ENCODE results near the gene TXNRD2.

- TF ChIP-seq GATA2 (IDR thresholded peaks at IDR 0.05; ENCODE audit: low read depth, low read length) (no peak), GATA3 (IDR thresholded peaks at IDR 0.05; ENCODE audit: low read depth, low read length) (no peak)
Observed at GRCh38 chr22:19882446-19883381, 58.9 kb downstream of the TXNRD2 start.
